Natural killer cell (primary cell): Measurements from ENCODE around the gene SLC25A38. TPM values are rescaled to one million over a fixed set of nuclear protein-coding genes. Genes with fewer than 3 reads are reported as not detected.

ENCODE experiments used
- total RNA-seq, 4 donors: library from RNA; stranded (reverse); fragments of 120-200 nt in 1 of 4; gene quantifications; one replicate each; pipeline versions ENCODE4 v1.2.3 to v1.2.4, GENCODE V29; 2013 to 2022

The SLC25A38 gene
- total RNA-seq, 3 donors from 2014 or later (not counting 1 experiment from before 2014, with no cell fraction given) = 40.0 to 44.7 (median 41.7) TPM

Other genes with a start within 250 kb of the SLC25A38 start
- 100 to 1,000 TPM; 208 to 300 (median 253) TPM for gene CSRNP1, start 229.8 kb upstream of the SLC25A38 start, total RNA-seq
- gene XIRP1, start 190.8 kb upstream of the SLC25A38 start, total RNA-seq = under 1 TPM; 0.14 to 0.40 (median 0.24) TPM
- 100 to 1,000 TPM; 203 to 459 (median 405) TPM for gene CX3CR1, start 103.3 kb upstream of the SLC25A38 start, total RNA-seq
- gene CCR8, start 53.7 kb upstream of the SLC25A38 start, total RNA-seq = under 1 TPM in 1 of 3 donors, not detected in 2; 0.35 TPM
- gene RPSA, start 23.4 kb downstream of the SLC25A38 start, total RNA-seq = 100 to 1,000 TPM; 737 to 921 (median 821) TPM
- gene MOBP, start 84.3 kb downstream of the SLC25A38 start, total RNA-seq = not detected